HG02885 (cell line): Measurements from ENCODE around the gene SVOPL.
"Not testable (repeated sequence)": the region's sequence is repeated elsewhere in the genome, so short reads cannot be mapped to it uniquely, and the experiment has no call there.

ENCODE experiments used
- ATAC-seq: cut with Tn5 transposase; IDR thresholded peaks from one replicate; pipeline ENCODE4 v1.9.1; 2021; ENCODE audit warnings: mild to moderate bottlenecking; ENCODE audit not compliant: unreplicated experiment, poor library complexity

Gene SVOPL, protein sequence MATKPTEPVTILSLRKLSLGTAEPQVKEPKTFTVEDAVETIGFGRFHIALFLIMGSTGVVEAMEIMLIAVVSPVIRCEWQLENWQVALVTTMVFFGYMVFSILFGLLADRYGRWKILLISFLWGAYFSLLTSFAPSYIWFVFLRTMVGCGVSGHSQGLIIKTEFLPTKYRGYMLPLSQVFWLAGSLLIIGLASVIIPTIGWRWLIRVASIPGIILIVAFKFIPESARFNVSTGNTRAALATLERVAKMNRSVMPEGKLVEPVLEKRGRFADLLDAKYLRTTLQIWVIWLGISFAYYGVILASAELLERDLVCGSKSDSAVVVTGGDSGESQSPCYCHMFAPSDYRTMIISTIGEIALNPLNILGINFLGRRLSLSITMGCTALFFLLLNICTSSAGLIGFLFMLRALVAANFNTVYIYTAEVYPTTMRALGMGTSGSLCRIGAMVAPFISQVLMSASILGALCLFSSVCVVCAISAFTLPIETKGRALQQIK

DNA sequence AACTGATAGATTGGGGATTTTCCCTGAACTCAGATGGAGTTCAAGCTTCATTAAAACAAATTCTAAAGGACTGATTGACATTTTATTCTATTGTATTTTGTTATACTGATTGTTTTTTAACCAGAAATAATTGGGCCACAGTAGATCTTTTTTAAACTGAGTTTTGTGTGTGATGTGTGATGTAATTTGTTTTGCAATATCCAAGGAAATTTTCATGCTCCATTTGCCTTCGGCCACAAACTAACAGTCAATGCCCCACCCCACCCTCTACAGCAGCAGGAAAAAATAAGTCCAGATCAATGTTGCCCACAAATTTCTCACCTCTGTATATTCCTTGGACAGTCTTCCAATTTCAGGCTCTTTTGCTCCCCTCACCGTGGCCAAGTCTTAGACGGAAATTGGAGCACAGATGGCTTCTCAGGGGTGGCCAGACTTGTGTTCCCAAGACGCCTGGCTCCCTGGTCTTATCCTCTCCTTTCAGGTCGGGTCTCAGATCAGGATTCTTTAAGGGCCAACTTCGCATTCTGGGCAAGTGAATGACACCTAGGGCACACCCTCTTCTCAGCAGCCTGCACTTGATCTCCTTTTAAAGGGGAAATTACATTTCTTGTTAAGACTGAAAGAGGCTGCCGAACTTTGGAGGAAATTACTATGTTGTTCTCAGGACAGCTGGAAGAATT lies at the start of gene SVOPL:
SVOPL (minus strand) TSS at position 506 of the 680 bp plus-strand sequence. CDS start 22,317 bp downstream, outside the sequence.
- ATAC-seq: no peak

GRCh38 chr7:138750473-138750872 lies 49.3 kb upstream of the SVOPL start:
- ATAC-seq: no peak

DNA sequence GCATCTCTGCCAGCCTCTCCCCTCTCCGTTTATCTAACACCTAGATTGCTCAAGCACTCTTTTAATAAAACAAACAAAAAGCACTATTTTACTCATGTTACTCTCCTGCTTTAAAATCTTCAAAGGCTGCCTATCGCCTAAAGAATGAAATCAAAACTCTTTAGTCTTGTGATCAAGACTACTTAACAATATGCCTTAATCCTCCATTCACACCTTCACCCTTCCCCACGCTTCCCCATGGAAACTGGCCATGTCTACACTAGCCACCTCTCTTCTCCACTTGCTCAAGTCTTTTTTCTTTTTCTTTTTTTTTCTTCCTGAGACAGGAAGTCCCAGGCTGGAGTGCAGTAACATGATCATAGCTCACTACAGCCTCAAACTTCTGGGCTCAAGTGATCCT lies 48.8 kb upstream of the SVOPL start:
- no peak for ATAC-seq

DNA sequence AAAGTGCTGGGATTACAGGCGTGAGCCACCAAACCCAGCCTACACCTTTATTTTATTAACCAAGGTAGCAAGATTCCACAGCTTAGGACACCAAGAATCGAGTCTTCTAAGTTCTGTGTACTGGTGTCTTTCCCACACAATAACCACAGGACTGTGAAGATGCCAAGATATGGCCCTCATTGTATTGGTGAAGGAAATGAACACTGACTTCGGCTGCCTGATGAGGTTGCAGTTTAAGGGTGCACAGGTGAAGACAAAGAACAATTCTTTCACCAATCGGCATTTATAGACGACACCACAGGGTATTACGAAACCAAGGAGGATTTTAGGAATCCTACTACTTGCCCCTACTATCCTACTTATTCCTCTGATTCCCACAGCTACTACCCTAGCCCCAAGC lies 47.5 kb upstream of the SVOPL start:
- no peak for ATAC-seq

- no peak for ATAC-seq
Measured at GRCh38 chr7:138746073-138746472, 44.9 kb upstream of the SVOPL start.

GRCh38 chr7:138745189-138745588 lies 44.0 kb upstream of the SVOPL start:
- no peak for ATAC-seq

GRCh38 chr7:138741453-138741735 lies 40.2 kb upstream of the SVOPL start:
- no peak for ATAC-seq

- ATAC-seq: no peak
Measured at GRCh38 chr7:138739859-138740258, 38.7 kb upstream of the SVOPL start.

DNA sequence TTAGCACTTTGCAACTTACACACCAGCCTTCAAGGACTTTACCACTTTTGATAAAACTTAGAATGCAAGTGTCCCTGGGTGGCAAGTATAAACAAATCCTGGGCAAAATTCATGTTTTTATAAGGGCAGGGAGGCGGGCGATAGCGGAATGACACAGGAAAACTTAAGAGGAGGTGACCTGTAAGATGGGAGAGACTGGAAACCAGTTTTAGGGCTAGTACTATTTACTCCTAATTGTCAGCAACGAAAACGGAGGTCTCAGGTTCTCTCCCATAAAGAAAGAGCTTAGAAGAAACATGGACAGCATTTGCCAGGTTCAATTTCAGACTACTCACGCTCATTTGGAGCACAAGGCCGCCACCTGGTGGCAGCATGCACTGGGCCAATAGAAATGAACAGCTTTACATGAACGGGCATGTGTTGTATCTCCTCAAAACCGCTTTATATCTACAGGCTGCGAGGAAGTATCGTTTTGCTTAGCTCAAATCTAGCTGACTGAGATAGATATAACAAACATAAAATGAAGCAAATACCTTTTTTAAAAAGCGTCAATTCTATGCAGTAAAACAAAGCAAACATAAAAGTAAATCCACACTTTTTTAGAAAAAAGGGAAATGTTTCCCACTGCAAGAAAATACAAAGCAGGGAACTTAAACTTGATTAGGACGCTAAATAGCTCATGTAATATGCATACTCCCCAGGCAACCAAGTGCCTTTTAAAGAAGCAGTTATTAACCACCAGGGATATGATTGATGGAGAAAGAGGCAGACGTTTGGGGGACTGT lies 37.6 kb upstream of the SVOPL start:
- ATAC-seq: peak; percentile 93

- ATAC-seq: no peak
Measured at GRCh38 chr7:138738114-138738513, 37.0 kb upstream of the SVOPL start.

- ATAC-seq: no peak
Measured at GRCh38 chr7:138735399-138735798, 34.2 kb upstream of the SVOPL start.

- ATAC-seq: not testable (repeated sequence)
Measured at GRCh38 chr7:138731733-138732132, 30.6 kb upstream of the SVOPL start.

GRCh38 chr7:138729444-138729843 lies 28.3 kb upstream of the SVOPL start:
- ATAC-seq: no peak

DNA sequence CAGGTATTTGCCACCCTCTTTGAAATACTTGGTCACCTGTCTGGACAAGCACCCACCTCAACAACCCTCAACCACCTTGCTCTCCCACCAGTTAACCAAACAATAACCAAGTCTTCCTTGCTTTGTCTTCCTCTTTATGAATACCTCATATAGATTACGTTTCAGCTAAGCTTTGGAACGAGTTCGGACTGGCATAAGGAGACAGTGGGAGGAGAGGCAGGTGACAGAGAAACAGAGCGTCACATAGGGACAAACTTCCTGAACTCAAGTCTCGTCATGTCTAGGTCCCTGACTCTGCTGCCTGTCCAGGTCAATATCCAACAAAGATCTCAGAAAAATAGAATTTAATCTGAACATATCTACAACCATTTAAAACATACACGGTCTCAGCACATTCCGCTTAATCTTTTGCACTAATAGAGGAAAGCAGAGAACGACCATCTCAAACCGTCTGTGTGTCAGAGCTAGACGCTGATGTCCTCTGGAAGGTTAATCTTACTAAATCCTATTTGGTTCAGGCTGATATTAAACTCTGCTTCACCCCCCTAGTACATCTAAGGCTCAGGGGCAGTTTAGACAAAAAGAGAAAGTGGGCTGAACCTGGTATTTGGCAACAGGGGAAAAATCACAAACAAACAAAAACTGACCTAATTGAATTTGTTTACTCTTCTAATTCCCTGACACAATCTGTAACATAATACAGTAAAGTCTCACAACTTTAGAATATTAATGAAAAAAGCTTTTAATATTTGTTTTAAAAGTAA lies 26.4 kb upstream of the SVOPL start:
- no peak for ATAC-seq

- ATAC-seq: no peak
Measured at GRCh38 chr7:138726288-138726687, 25.1 kb upstream of the SVOPL start.

- no peak for ATAC-seq
Measured at GRCh38 chr7:138720286-138720685, 19.1 kb upstream of the SVOPL start.

DNA sequence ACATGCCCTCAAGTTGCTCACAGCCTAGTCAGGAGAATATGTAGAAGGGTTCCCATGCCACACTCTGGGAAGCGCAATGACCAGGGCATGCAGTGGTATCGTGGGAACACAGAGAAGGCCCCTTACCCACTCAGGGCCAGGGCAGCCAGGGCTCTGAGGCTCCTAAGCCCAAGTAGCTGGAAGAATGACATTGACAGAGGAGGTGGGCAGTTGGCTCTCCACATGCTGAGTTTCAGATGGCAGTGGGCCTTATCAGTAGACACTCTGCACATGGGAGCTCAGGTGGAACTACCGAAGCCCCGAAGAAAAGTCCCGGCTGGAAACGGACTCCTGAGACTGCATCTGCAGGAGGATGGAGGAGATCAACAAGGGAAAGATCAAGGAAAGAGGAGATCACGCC lies 15.7 kb upstream of the SVOPL start:
- ATAC-seq: no peak

- ATAC-seq: no peak
Measured at GRCh38 chr7:138713191-138713590, 12.0 kb upstream of the SVOPL start.

DNA sequence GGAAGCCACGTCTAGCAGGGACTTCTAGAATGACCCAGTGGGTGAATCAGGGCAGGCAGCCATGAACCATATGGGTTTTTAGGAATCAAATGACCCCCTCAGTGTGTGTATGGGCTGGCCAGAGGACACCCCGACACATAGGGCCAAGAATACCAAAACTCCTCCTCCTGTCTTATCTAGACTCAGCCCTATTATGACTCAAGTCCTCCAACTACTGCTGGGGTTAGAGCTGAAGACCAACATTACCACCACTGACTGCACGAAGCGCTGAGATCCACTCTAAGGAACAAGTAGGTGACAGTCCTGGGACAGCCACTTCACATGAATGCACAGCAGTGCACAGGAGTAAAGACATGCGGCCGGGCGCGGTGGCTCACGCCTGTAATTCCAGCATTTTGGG lies 11.5 kb upstream of the SVOPL start:
- ATAC-seq: no peak
